AG04449 (cell line): ENCODE data around the gene TANC1.

Experiments
- CTCF ChIA-PET: fragments of 350-600 bp; formaldehyde crosslinking; extraction: SDS; loops from one replicate; lab custom pipeline; 2021; ENCODE audit warnings: antibody characterized with exemption; lab: Yijun Ruan, JAX
- POLR2A ChIA-PET: fragments of 400-600, 350-600 bp; formaldehyde crosslinking; extraction: SDS; loops from one replicate; lab custom pipeline; 2020; ENCODE audit warnings: antibody characterized with exemption, inconsistent platforms; lab: Yijun Ruan, JAX
- DNase-seq: peaks from one replicate; pipeline ENCODE4 v3.0.0-alpha.2; 2010; ENCODE audit warnings: low read depth, low spot score
- H3K4me3 ChIP-seq: 2 replicates; pipeline ENCODE4 v1.5.1; 2011; ENCODE audit warnings: low read depth, mild to moderate bottlenecking, control low read depth, low read length
- CTCF ChIP-seq: IDR thresholded peaks from one replicate; pipeline ENCODE4 v1.5.1; 2011; ENCODE audit warnings: mild to moderate bottlenecking, moderate library complexity, low read length, control low read depth, inconsistent platforms; ENCODE audit not compliant: insufficient read depth; ENCODE audit errors: missing control alignments

The TANC1 gene

GRCh38 chr2:158926478-158926948 is 41.9 kb upstream of the TANC1 start:
- H3K4me3 ChIP-seq, result no peak overlapping the region
- CTCF ChIA-PET, result interaction anchor here (2.1 kb wide), 1 partner anchor 193 kb away, joined by 6 read pairs; no protein-coding TSS in a partner anchor
- DNase-seq, result no peak
- TF ChIP-seq CTCF, result no peak
- POLR2A ChIA-PET, result no interaction called here

- TF ChIP-seq CTCF, result no peak
- POLR2A ChIA-PET, result no interaction called here
These were observed 39.9 kb upstream of the TANC1 start for GRCh38 chr2:158928515-158928914.

DNA sequence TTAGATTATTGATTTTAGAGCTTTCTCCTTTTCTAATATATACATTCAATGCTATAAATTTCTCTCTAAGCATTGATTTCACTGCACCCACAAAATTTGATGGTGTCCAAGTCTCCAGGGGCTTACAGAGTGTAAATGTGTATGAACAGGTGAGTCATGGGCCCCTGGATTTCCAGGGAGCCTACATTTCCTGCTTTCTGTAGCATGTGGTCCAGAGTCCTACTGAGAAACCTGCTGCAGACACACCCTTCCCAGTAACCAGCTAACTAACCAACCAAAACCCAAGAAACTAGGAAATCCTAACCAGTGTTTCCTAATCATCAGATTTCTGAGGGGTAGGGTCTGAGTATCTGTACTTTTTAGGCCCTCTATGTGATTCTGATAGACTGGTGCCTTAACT is 39.5 kb upstream of the TANC1 start:
- POLR2A ChIA-PET, result no interaction called here
- CTCF ChIA-PET, result interaction anchor here (1.3 kb wide), 1 partner anchor 190 kb away, joined by 4 read pairs; no protein-coding TSS in a partner anchor

More at GRCh38 chr2:158928515-158928914, 39.9 kb upstream of the TANC1 start:
- H3K4me3 ChIP-seq, result no peak overlapping the region
- DNase-seq, result no peak
- CTCF ChIA-PET, result no interaction called here

DNA sequence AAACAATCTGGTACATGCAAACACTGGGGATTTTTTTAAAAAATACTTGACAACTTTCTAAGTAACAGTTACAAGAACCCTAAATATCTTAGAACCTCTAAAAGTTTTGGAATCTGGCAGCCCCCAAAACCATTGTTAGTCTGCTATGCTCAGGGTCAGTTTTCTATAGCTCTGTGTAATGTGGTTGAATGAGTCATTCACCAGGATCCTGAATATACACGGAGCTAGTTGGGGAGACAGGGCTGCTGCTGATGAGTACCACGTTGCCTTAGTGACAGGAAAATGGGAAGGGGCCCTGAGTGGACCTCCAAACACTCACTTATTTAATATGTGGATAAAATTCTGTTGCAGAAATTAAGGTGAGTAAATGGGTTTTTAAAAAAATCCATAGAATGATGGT is 36.9 kb upstream of the TANC1 start:
- H3K4me3 ChIP-seq, result 0 out of 2 replicates have a peak overlapping the region, but pooled peaks have one; percentile 10
- peak; percentile 34 for DNase-seq
- no peak for TF ChIP-seq CTCF
- POLR2A ChIA-PET, result interaction anchor here (0.5 kb wide), 1 partner anchor 134 kb away, joined by 3 read pairs; no protein-coding TSS in a partner anchor
- CTCF ChIA-PET, result interaction anchor here (0.8 to 1.3 kb wide), 2 partner anchors 35 to 187 kb away, joined by 3 to 4 read pairs; no protein-coding TSS in a partner anchor

More for the DNA sequence above, 39.5 kb upstream of the TANC1 start:
- no peak for TF ChIP-seq CTCF
- no peak overlapping the region for H3K4me3 ChIP-seq
- DNase-seq, result no peak

GRCh38 chr2:158932131-158932645 is 36.3 kb upstream of the TANC1 start:
- peak overlapping the region; percentile 10; the same call in 1 of the 2 replicates for H3K4me3 ChIP-seq
- POLR2A ChIA-PET, result no interaction called here
- DNase-seq, result no peak
- TF ChIP-seq CTCF, result no peak
- CTCF ChIA-PET, result no interaction called here

DNA sequence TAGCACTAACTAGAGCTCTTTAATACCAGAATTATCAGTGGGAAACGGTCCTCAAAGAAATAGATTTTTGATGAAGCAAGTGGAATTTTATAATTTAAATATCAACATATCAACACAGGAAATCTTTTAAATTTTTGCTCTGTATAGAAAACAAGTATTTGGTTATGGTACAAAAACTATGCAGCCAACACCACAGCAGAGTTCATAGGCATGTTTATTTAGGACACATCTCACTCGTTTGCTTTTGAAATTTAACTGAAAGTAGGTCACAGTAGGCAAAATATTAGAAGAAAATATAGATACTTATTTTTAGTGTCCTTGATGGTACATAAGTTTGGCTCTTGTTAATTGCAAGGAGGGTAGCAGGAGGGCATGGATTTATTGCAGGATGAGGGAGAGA is 34.3 kb upstream of the TANC1 start:
- DNase-seq, result no peak
- POLR2A ChIA-PET, result no interaction called here
- H3K4me3 ChIP-seq, result no peak overlapping the region
- CTCF ChIA-PET, result interaction anchor here (2.2 kb wide), 1 partner anchor 17 kb away, joined by 7 read pairs; no protein-coding TSS in a partner anchor
- TF ChIP-seq CTCF, result no peak
